Loucy (cell line): ENCODE data around the gene BRK1.
"Not testable (repeated sequence)": the region's sequence is repeated elsewhere in the genome, so short reads cannot be mapped to it uniquely, and the experiment has no call there.

Experiments used
- H2AFZ ChIP-seq: fragments of 200-600 bp; sonication (generic); 2 replicates; pipeline ENCODE4 v1.6.0; 2016; ENCODE audit warnings: antibody characterized with exemption, mild to moderate bottlenecking, low read length, moderate library complexity
- H3F3A ChIP-seq: fragments of 200-600 bp; 2 replicates; pipeline ENCODE4 v1.6.0; 2016; ENCODE audit warnings: antibody characterized with exemption, low read depth, mild to moderate bottlenecking
- H3K27me3 ChIP-seq: fragments of 200-600 bp; sonication (generic); 2 replicates; pipeline ENCODE4 v1.6.1; 2014; ENCODE audit warnings: low read length, mild to moderate bottlenecking; ENCODE audit not compliant: insufficient read depth, poor library complexity, severe bottlenecking
- H3K36me3 ChIP-seq: fragments of 200-600 bp; sonication (generic); 2 replicates; pipeline ENCODE4 v1.6.1; 2016; ENCODE audit warnings: low read length; ENCODE audit not compliant: insufficient read depth
- H3K4me1 ChIP-seq: fragments of 200-600 bp; sonication (generic); 2 replicates; pipeline ENCODE4 v1.5.1; 2014; ENCODE audit warnings: low read length, mild to moderate bottlenecking; ENCODE audit not compliant: insufficient read depth, poor library complexity, severe bottlenecking
- H3K4me2 ChIP-seq: fragments of 200-600 bp; sonication (generic); 2 replicates; pipeline ENCODE4 v1.6.0; 2014; ENCODE audit warnings: antibody characterized with exemption, low read length, low read depth, mild to moderate bottlenecking; ENCODE audit not compliant: poor library complexity, severe bottlenecking
- H3K4me3 ChIP-seq: fragments of 200-600 bp; sonication (generic); 2 replicates; pipeline ENCODE4 v1.5.1; 2014; ENCODE audit warnings: low read length, mild to moderate bottlenecking, mixed read lengths; ENCODE audit not compliant: poor library complexity, severe bottlenecking
- H3K79me2 ChIP-seq: fragments of 200-600 bp; sonication (generic); 2 replicates; pipeline ENCODE4 v1.6.1; 2014; ENCODE audit warnings: low read length; ENCODE audit not compliant: insufficient read depth
- H3K9ac ChIP-seq: fragments of 200-600 bp; sonication (generic); 2 replicates; pipeline ENCODE4 v1.6.0; 2014; ENCODE audit warnings: mild to moderate bottlenecking, low read depth, low read length, moderate library complexity; ENCODE audit not compliant: poor library complexity, severe bottlenecking
- H3K9me2 ChIP-seq: fragments of 200-600 bp; sonication (generic); replicated peaks from 2 replicates; pipeline ENCODE4 v1.6.1; 2016; ENCODE audit warnings: low read depth, low read length, mixed read lengths
- H3K9me3 ChIP-seq: fragments of 200-600 bp; sonication (generic); 2 replicates; pipeline ENCODE4 v1.6.1; 2014; ENCODE audit warnings: mild to moderate bottlenecking, antibody characterized with exemption, low read length, low read depth; ENCODE audit not compliant: insufficient read depth
- H4K20me1 ChIP-seq: fragments of 200-600 bp; sonication (generic); 2 replicates; pipeline ENCODE4 v1.6.0; 2014; ENCODE audit warnings: antibody characterized with exemption, low read length, mild to moderate bottlenecking; ENCODE audit not compliant: insufficient read depth, poor library complexity, severe bottlenecking
- EZH2phosphoT487 ChIP-seq: fragments of 200-600 bp; IDR thresholded peaks from 2 replicates; pipeline ENCODE4 v1.6.1; 2018; ENCODE audit warnings: antibody characterized with exemption, mild to moderate bottlenecking, moderate library complexity, borderline replicate concordance
- TF ChIP-seq, protein P1 (sequence below): fragments of 200-600 bp; sonication (generic); conservative IDR thresholded peaks from 2 replicates; pipeline ENCODE4 v1.5.1; 2014; ENCODE audit warnings: mild to moderate bottlenecking, antibody characterized with exemption, low read length

Gene BRK1

DNA sequence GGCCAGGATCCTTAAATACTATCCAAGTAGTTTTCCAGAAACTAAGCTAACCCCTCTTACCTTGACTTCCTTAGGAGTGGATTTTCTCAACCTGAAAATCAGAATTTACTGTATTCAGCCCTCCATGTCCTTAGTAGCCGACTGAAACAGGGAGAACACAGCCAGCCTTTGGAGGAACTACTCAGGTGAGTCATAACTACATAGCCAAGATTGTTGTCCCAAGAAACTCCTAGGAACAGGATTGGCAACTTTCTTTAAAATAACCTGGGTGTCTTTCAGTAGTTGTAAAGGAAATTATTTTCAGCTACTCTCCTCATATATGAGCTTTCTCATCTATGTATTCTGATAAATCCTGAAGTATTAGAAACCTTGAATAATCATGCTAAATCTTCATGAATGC, 29.7 kb upstream of the BRK1 start:
- peaks cover 75% of the 10 kb centered on the region; the same call in 1 of the 2 replicates for H3K36me3 ChIP-seq
- no peak overlapping the region for H3K4me2 ChIP-seq
- no peak overlapping the region for H2AFZ ChIP-seq
- H4K20me1 ChIP-seq: no peaks in the 10 kb centered on the region
- H3K9me3 ChIP-seq: no peaks in the 10 kb centered on the region
- no peaks in the 10 kb centered on the region for H3F3A ChIP-seq
- no peak overlapping the region for H3K4me3 ChIP-seq
- H3K4me1 ChIP-seq: no peaks in the 10 kb centered on the region
- H3K9ac ChIP-seq: no peak overlapping the region
- TF ChIP-seq EZH2phosphoT487: no peak
- TF ChIP-seq, protein P1, sequence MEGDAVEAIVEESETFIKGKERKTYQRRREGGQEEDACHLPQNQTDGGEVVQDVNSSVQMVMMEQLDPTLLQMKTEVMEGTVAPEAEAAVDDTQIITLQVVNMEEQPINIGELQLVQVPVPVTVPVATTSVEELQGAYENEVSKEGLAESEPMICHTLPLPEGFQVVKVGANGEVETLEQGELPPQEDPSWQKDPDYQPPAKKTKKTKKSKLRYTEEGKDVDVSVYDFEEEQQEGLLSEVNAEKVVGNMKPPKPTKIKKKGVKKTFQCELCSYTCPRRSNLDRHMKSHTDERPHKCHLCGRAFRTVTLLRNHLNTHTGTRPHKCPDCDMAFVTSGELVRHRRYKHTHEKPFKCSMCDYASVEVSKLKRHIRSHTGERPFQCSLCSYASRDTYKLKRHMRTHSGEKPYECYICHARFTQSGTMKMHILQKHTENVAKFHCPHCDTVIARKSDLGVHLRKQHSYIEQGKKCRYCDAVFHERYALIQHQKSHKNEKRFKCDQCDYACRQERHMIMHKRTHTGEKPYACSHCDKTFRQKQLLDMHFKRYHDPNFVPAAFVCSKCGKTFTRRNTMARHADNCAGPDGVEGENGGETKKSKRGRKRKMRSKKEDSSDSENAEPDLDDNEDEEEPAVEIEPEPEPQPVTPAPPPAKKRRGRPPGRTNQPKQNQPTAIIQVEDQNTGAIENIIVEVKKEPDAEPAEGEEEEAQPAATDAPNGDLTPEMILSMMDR: no peak
- H3K9me2 ChIP-seq: no peaks in the 10 kb centered on the region
- H3K79me2 ChIP-seq: no peaks in the 10 kb centered on the region
- no peaks in the 10 kb centered on the region for H3K27me3 ChIP-seq

DNA sequence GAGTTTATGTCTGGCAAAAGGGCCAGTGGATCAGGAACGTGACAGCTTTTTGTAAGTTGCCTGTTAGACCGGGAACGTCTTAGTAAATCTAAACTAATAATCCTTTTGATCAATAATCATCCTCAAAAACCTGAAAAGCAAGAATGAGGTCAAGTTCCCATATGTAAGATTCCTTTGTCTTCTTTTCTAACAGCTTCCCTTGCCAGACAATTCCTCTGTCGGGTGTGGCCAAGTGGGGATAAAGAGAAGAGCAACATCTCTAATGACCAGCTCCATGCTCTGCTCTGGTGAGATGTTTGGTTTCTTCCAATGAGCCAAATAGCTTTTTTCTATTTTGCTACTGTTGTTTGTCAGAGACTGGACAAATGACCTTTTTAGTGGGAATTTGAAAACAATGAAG, 27.2 kb upstream of the BRK1 start:
- Histone ChIP-seq H3K9me2 (no peaks in the 10 kb centered on the region), H3K4me3 (no peak overlapping the region), H3K4me2 (no peak overlapping the region), H4K20me1 (no peaks in the 10 kb centered on the region), H2AFZ (no peak overlapping the region), H3K9me3 (no peaks in the 10 kb centered on the region), H3K4me1 (no peaks in the 10 kb centered on the region), H3K9ac (no peak overlapping the region), H3K79me2 (no peaks in the 10 kb centered on the region), H3F3A (no peaks in the 10 kb centered on the region), H3K36me3 (peaks cover 67% of the 10 kb centered on the region; the same call in 1 of the 2 replicates), H3K27me3 (no peaks in the 10 kb centered on the region)
- TF ChIP-seq, protein P1: no peak
- TF ChIP-seq EZH2phosphoT487: no peak

DNA sequence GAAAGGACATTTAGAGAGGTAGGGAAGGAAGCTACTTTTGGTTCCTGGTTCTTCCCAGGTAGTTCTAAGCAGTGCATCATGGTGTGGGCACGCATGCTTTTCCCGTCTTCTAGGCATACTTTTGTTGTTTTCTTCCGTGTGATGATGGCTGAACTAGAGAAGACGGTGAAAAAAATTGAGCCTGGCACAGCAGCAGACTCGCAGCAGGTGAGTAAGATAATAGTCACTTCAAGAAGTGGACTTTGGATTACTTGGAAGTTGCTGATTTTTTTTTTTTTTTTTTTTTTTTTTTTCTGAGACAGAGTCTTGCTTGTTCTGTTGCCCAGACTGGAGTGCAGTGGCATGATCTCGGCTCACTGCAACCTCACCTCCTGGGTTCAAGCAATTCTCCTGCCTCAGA, 25.3 kb upstream of the BRK1 start:
- no peaks in the 10 kb centered on the region for H3F3A ChIP-seq
- no peaks in the 10 kb centered on the region for H3K4me1 ChIP-seq
- no peak overlapping the region for H3K4me3 ChIP-seq
- H3K79me2 ChIP-seq: no peaks in the 10 kb centered on the region
- H4K20me1 ChIP-seq: no peaks in the 10 kb centered on the region
- H3K9ac ChIP-seq: no peak overlapping the region
- peaks cover 68% of the 10 kb centered on the region; the same call in 1 of the 2 replicates for H3K36me3 ChIP-seq
- H3K4me2 ChIP-seq: no peak overlapping the region
- H3K9me2 ChIP-seq: no peaks in the 10 kb centered on the region
- no peak for TF ChIP-seq EZH2phosphoT487
- TF ChIP-seq, protein P1: no peak
- no peaks in the 10 kb centered on the region for H3K27me3 ChIP-seq
- no peaks in the 10 kb centered on the region for H3K9me3 ChIP-seq
- no peak overlapping the region for H2AFZ ChIP-seq

DNA sequence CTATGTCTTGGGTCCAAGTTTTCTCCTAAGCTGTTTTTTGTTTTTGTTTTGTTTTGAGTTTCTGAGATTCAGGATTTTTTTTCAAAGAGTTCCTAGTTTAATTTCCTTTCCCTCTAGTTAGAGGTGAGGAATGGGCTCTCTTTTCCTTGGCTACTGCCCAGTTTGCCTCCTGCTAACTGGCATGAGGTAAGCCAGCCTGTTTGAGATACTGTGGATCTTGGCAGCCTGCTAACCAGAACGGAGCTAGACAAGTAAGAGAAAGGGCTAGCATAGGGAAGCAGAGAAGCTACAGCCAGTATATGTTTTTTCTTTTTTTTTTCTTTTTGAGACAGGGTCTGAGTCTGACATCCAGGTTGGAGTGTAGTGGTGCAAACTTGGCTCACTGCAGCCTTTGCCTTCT, 24.7 kb upstream of the BRK1 start:
- not testable (repeated sequence) for H3K9me2 ChIP-seq

DNA sequence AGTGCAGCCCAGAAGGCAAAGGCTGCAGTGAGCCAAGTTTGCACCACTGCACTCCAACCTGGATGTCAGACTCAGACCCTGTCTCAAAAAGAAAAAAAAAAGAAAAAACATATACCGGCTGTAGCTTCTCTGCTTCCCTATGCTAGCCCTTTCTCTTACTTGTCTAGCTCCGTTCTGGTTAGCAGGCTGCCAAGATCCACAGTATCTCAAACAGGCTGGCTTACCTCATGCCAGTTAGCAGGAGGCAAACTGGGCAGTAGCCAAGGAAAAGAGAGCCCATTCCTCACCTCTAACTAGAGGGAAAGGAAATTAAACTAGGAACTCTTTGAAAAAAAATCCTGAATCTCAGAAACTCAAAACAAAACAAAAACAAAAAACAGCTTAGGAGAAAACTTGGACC, 24.1 kb upstream of the BRK1 start:
- not testable (repeated sequence) for H2AFZ ChIP-seq, H3K9me3 ChIP-seq, H3K79me2 ChIP-seq, H3F3A ChIP-seq, H3K4me1 ChIP-seq, H4K20me1 ChIP-seq, H3K4me3 ChIP-seq, H3K4me2 ChIP-seq, H3K27me3 ChIP-seq, H3K9me2 ChIP-seq, H3K9ac ChIP-seq
- H3K36me3 ChIP-seq: peaks cover 62% of the 10 kb centered on the region; the same call in 1 of the 2 replicates

More for the DNA sequence above, 24.7 kb upstream of the BRK1 start:
- not testable (repeated sequence) for H3K4me3 ChIP-seq, H3K9ac ChIP-seq, H2AFZ ChIP-seq, H3F3A ChIP-seq, H4K20me1 ChIP-seq, H3K4me2 ChIP-seq, H3K9me3 ChIP-seq, H3K27me3 ChIP-seq, H3K79me2 ChIP-seq, H3K4me1 ChIP-seq
- H3K36me3 ChIP-seq: peaks cover 64% of the 10 kb centered on the region; the same call in 1 of the 2 replicates
